ENCODE data around the gene MED15. TPM values are rescaled to one million over a fixed set of nuclear protein-coding genes. Genes with fewer than 3 reads are reported as not detected.

The MED15 gene
- total RNA-seq, 1 experiment from 2014 or later, result 94.7 TPM

GRCh38 chr22:20484948-20485683 is 22.3 kb upstream of the MED15 start:
- ChIA-PET POLR2A (no interaction called here), CTCF (no interaction called here)
- Histone ChIP-seq H3K4me3 (ENCODE audit: low read depth, low read length) (no peak overlapping the region), H3K4me1 (no peaks in the 10 kb centered on the region), H3K9me3 (no peaks in the 10 kb centered on the region), H3K36me3 (ENCODE audit: control insufficient read depth, insufficient read depth, low read length) (no peaks in the 10 kb centered on the region; the same call in 1 of the 2 replicates), H3K27me3 (replicated peaks; ENCODE audit: control insufficient read depth, insufficient read depth, low read length) (no peaks in the 10 kb centered on the region)
- Mint-ChIP-seq H3K27ac (ENCODE audit: unreplicated experiment) (no peak overlapping the region), H3K27me3 (ENCODE audit: insufficient read depth, unreplicated experiment) (no peaks in the 10 kb centered on the region), H3K4me3 (ENCODE audit: unreplicated experiment) (no peak overlapping the region), H3K9me3 (ENCODE audit: unreplicated experiment) (no peaks in the 10 kb centered on the region), H3K36me3 (ENCODE audit: insufficient read depth, unreplicated experiment) (peaks cover 19% of the 10 kb centered on the region), H3K4me1 (ENCODE audit: low read depth, unreplicated experiment) (no peaks in the 10 kb centered on the region)
- TF ChIP-seq CTCF (IDR thresholded peaks at IDR 0.05; ENCODE audit: insufficient read depth in 1 of 2, low read depth in 1 of 2, low read length in 1 of 2, severe bottlenecking in 1 of 2, unreplicated experiment in 1 of 2), result no peak
- DNase-seq, result no peak
- no TSS peak for BruUV-seq (replicated peaks)
- intact Hi-C loops (cut with micrococcal nuclease; ENCODE audit: unreplicated experiment), result no loop called here

- Mint-ChIP-seq H3K27me3 (ENCODE audit: insufficient read depth, unreplicated experiment) (no peaks in the 10 kb centered on the region), H3K36me3 (ENCODE audit: insufficient read depth, unreplicated experiment) (peaks cover 19% of the 10 kb centered on the region), H3K4me1 (ENCODE audit: low read depth, unreplicated experiment) (no peaks in the 10 kb centered on the region), H3K9me3 (ENCODE audit: unreplicated experiment) (no peaks in the 10 kb centered on the region), H3K4me3 (ENCODE audit: unreplicated experiment) (no peak overlapping the region), H3K27ac (ENCODE audit: unreplicated experiment) (no peak overlapping the region)
- H3K27me3 ChIP-seq (replicated peaks; ENCODE audit: control insufficient read depth, insufficient read depth, low read length), result no peaks in the 10 kb centered on the region
- DNase-seq, result no peak
- no peaks in the 10 kb centered on the region for H3K4me1 ChIP-seq
- intact Hi-C loops (cut with micrococcal nuclease; ENCODE audit: unreplicated experiment), result no loop called here
- no peaks in the 10 kb centered on the region; the same call in 1 of the 2 replicates for H3K36me3 ChIP-seq (ENCODE audit: control insufficient read depth, insufficient read depth, low read length)
- POLR2A ChIA-PET, result no interaction called here
- no peak for TF ChIP-seq CTCF (IDR thresholded peaks at IDR 0.05; ENCODE audit: insufficient read depth in 1 of 2, low read depth in 1 of 2, low read length in 1 of 2, severe bottlenecking in 1 of 2, unreplicated experiment in 1 of 2)
- no peak overlapping the region for H3K4me3 ChIP-seq (ENCODE audit: low read depth, low read length)
- no TSS peak for BruUV-seq (replicated peaks)
- CTCF ChIA-PET, result interaction anchor here (0.6 kb wide), 1 partner anchor 68 kb away, joined by 11 read pairs; no protein-coding TSS in a partner anchor
- no peaks in the 10 kb centered on the region for H3K9me3 ChIP-seq
These were observed 21.2 kb upstream of the MED15 start for GRCh38 chr22:20486229-20486628.

GRCh38 chr22:20487715-20488114 is 19.7 kb upstream of the MED15 start:
- BruUV-seq (replicated peaks), result no TSS peak

More at GRCh38 chr22:20487715-20488114, 19.7 kb upstream of the MED15 start:
- H3K4me1 ChIP-seq, result no peaks in the 10 kb centered on the region
- Mint-ChIP-seq H3K27me3 (ENCODE audit: insufficient read depth, unreplicated experiment) (no peaks in the 10 kb centered on the region), H3K36me3 (ENCODE audit: insufficient read depth, unreplicated experiment) (peaks cover 18% of the 10 kb centered on the region), H3K4me3 (ENCODE audit: unreplicated experiment) (no peak overlapping the region), H3K9me3 (ENCODE audit: unreplicated experiment) (no peaks in the 10 kb centered on the region), H3K27ac (ENCODE audit: unreplicated experiment) (peak overlapping the region; percentile 10), H3K4me1 (ENCODE audit: low read depth, unreplicated experiment) (no peaks in the 10 kb centered on the region)
- POLR2A ChIA-PET, result no interaction called here
- intact Hi-C loops (cut with micrococcal nuclease; ENCODE audit: unreplicated experiment), result no loop called here
- no peaks in the 10 kb centered on the region for H3K9me3 ChIP-seq
- no peak for DNase-seq
- no peak overlapping the region for H3K4me3 ChIP-seq (ENCODE audit: low read depth, low read length)
- TF ChIP-seq CTCF (IDR thresholded peaks at IDR 0.05; ENCODE audit: insufficient read depth in 1 of 2, low read depth in 1 of 2, low read length in 1 of 2, severe bottlenecking in 1 of 2, unreplicated experiment in 1 of 2), result no peak
- no peaks in the 10 kb centered on the region; the same call in 1 of the 2 replicates for H3K36me3 ChIP-seq (ENCODE audit: control insufficient read depth, insufficient read depth, low read length)
- H3K27me3 ChIP-seq (replicated peaks; ENCODE audit: control insufficient read depth, insufficient read depth, low read length), result no peaks in the 10 kb centered on the region
- CTCF ChIA-PET, result no interaction called here

All from Caco-2 (cell line).